A549 (cell line): ENCODE results near the gene FIBP. TPM values are rescaled to one million over a fixed set of nuclear protein-coding genes. Genes with fewer than 3 reads are reported as not detected.

Experiments
- ATAC-seq, 2 experiments: fragments of 200-7000 bp in 1 of 2; fragments of >200 bp in 1 of 2; cut with Nextera tagmentation in 1 of 2; cut with Tn5 transposase in 1 of 2; 3 replicates each; pipeline versions ENCODE4 v1.8.0 to v1.9.1; 2018 to 2020; ENCODE audit warnings: mild to moderate bottlenecking in 1 of 2, moderate library complexity in 1 of 2
- CTCF ChIA-PET: fragments of 300-600 bp; sonication (Branson Sonifier 250); formaldehyde crosslinking; extraction: SDS; loops from one replicate; lab custom pipeline; 2021; ENCODE audit warnings: antibody characterized with exemption, inconsistent platforms; lab: Yijun Ruan, JAX
- POLR2A ChIA-PET: fragments of 350-600 bp; formaldehyde crosslinking; extraction: SDS; loops from one replicate; lab custom pipeline; 2021; ENCODE audit warnings: antibody characterized with exemption, inconsistent platforms; lab: Yijun Ruan, JAX
- DNase-seq, 2 experiments: peaks; one replicate each; pipeline versions ENCODE4 v3.0.0 to v3.0.0-alpha.2; 2011 to 2016; ENCODE audit warnings: low read depth in 1 of 2, low spot score in 1 of 2
- FAIRE-seq: peaks from 2 replicates; lab custom pipeline; 2011; peaks lifted over from hg19 to GRCh38; lab: Jason Lieb, UNC
- H3K27ac ChIP-seq, 2 experiments: fragments of >200 bp; sonication (Bioruptor Twin); formaldehyde crosslinking; 3 replicates each; pipeline ENCODE4 v1.5.1; 2016 to 2017
- H3K4me1 ChIP-seq: fragments of >200 bp; sonication (Bioruptor Twin); formaldehyde crosslinking; 3 replicates; pipeline ENCODE4 v1.6.1; 2016
- H3K4me2 ChIP-seq: fragments of >200 bp; sonication (Bioruptor Twin); formaldehyde crosslinking; 3 replicates; pipeline ENCODE4 v1.6.1; 2016
- H3K4me3 ChIP-seq: fragments of >200 bp; sonication (Bioruptor Twin); formaldehyde crosslinking; 3 replicates; pipeline ENCODE4 v1.5.1; 2016
- H3K9me3 ChIP-seq: fragments of >200 bp; sonication (Bioruptor Twin); formaldehyde crosslinking; 3 replicates; pipeline ENCODE4 v1.6.1; 2016
- BHLHE40 ChIP-seq: IDR thresholded peaks from 2 replicates; pipeline ENCODE4 v1.6.1; 2012; ENCODE audit warnings: low read depth, low read length, inconsistent platforms
- CBX2 ChIP-seq: fragments of 200-600 bp; sonication (generic); IDR thresholded peaks from 2 replicates; pipeline ENCODE4 v1.6.1; 2016; ENCODE audit warnings: low read depth, mild to moderate bottlenecking, borderline replicate concordance
- CHD4 ChIP-seq: fragments of 200-600 bp; sonication (generic); IDR thresholded peaks from 2 replicates; pipeline ENCODE4 v1.6.1; 2016; ENCODE audit warnings: antibody characterized with exemption, mild to moderate bottlenecking, borderline replicate concordance
- EHF ChIP-seq: fragments of 250-450 bp; sonication (Bioruptor Pico); IDR thresholded peaks from 2 replicates; pipeline ENCODE4 v1.5.0; 2020; ENCODE audit warnings: mild to moderate bottlenecking
- ESRRA ChIP-seq: fragments of 150-350 bp; IDR thresholded peaks from 2 replicates; pipeline ENCODE4 v1.6.1; 2014; ENCODE audit warnings: mild to moderate bottlenecking, low read length, borderline replicate concordance
- FOSB ChIP-seq: fragments of 250-450 bp; sonication (Bioruptor Pico); IDR thresholded peaks from 2 replicates; pipeline ENCODE4 v1.5.0; 2020; ENCODE audit warnings: mild to moderate bottlenecking, moderate library complexity
- FOSL2 ChIP-seq, 2 experiments: fragments of 450-650 bp in 1 of 2; fragments of >200 bp in 1 of 2; sonication (Bioruptor Twin) in 1 of 2; formaldehyde crosslinking; IDR thresholded peaks; 2 replicates each; pipeline versions ENCODE4 v1.5.0 to v1.6.1; 2016 to 2020; ENCODE audit warnings: mild to moderate bottlenecking in 1 of 2, moderate library complexity in 1 of 2
- GATA3 ChIP-seq: IDR thresholded peaks from 2 replicates; pipeline ENCODE4 v1.6.1; 2012; ENCODE audit warnings: borderline replicate concordance
- HDAC2 ChIP-seq: fragments of 200-600 bp; sonication (generic); IDR thresholded peaks from 2 replicates; pipeline ENCODE4 v1.6.1; 2016
- HOXA7 ChIP-seq: fragments of 250-450 bp; sonication (Bioruptor Pico); IDR thresholded peaks from 2 replicates; pipeline ENCODE4 v1.5.0; 2020; ENCODE audit warnings: mild to moderate bottlenecking, moderate library complexity
- HOXB5 ChIP-seq: fragments of 250-450 bp; sonication (Bioruptor Pico); IDR thresholded peaks from 2 replicates; pipeline ENCODE4 v1.5.0; 2020; ENCODE audit warnings: mild to moderate bottlenecking, moderate library complexity
- KDM1A ChIP-seq: fragments of 200-600 bp; sonication (generic); IDR thresholded peaks from 2 replicates; pipeline ENCODE4 v1.6.1; 2016; ENCODE audit warnings: low read depth, mild to moderate bottlenecking
- KDM5A ChIP-seq: fragments of 200-600 bp; sonication (generic); IDR thresholded peaks from 2 replicates; pipeline ENCODE4 v1.6.1; 2016; ENCODE audit warnings: antibody characterized with exemption, mild to moderate bottlenecking
- MAFK ChIP-seq: fragments of 450-650 bp; IDR thresholded peaks from 2 replicates; pipeline ENCODE4 v1.6.1; 2014; ENCODE audit not compliant: partially characterized antibody
- NPAS2 ChIP-seq: fragments of 250-450 bp; sonication (Bioruptor Pico); IDR thresholded peaks from 2 replicates; pipeline ENCODE4 v1.8.0; 2022; ENCODE audit warnings: mild to moderate bottlenecking, moderate library complexity, borderline replicate concordance
- POLR2AphosphoS2 ChIP-seq: conservative IDR thresholded peaks from 2 replicates; pipeline ENCODE4 v1.6.1; 2012; ENCODE audit warnings: low read length, improper control_type of control experiment, inconsistent platforms
- RCOR1 ChIP-seq: fragments of 150-350 bp; IDR thresholded peaks from 2 replicates; pipeline ENCODE4 v1.6.1; 2014; ENCODE audit warnings: antibody characterized with exemption, low read length, low read depth
- SREBF2 ChIP-seq: fragments of 450-650 bp; IDR thresholded peaks from 2 replicates; pipeline ENCODE4 v1.6.1; 2014; ENCODE audit warnings: mild to moderate bottlenecking, moderate library complexity
- TFCP2L1 ChIP-seq: fragments of 250-450 bp; sonication (Bioruptor Pico); IDR thresholded peaks from 2 replicates; pipeline ENCODE4 v1.5.0; 2021; ENCODE audit warnings: mild to moderate bottlenecking
- ZNF302 ChIP-seq: fragments of 250-450 bp; sonication (Bioruptor Pico); IDR thresholded peaks from 2 replicates; pipeline ENCODE4 v1.9.0; 2021; ENCODE audit warnings: inconsistent platforms, mild to moderate bottlenecking, moderate library complexity
- WGBS: methylation state at CpG from one replicate; pipeline ENCODE4 v1.1.6; 2017; ENCODE audit errors: missing lambda C conversion rate; 5-methylcytosine and 5-hydroxymethylcytosine counted together
- polyA plus RNA-seq, 4 experiments: library from polyadenylated mRNA; depleted of rRNA in 3 of 4; stranded (reverse); fragments of >200 nt; fragmentation: RNase III in 1 of 4; extraction: RNeasy Plus Mini Kit Qiagen cat#74134 plus additional on column Dnase treatment in 1 of 4; gene quantifications; 2 replicates in 3 of 4; 3 replicates in 1 of 4; pipeline ENCODE4 v1.2.3, GENCODE V29; 2011 to 2017
- TF ChIP-seq, protein P1 (sequence below): fragments of >200 bp; sonication (Bioruptor Twin); formaldehyde crosslinking; IDR thresholded peaks from 3 replicates; pipeline ENCODE4 v1.5.1; 2016
- TF ChIP-seq, protein P2 (sequence below): fragments of 250-450 bp; sonication (Bioruptor Pico); IDR thresholded peaks from 2 replicates; pipeline ENCODE4 v1.5.0; 2021; ENCODE audit warnings: mild to moderate bottlenecking, moderate library complexity, borderline replicate concordance
- TF ChIP-seq, protein P3 (sequence below): fragments of 150-350 bp; IDR thresholded peaks from 2 replicates; pipeline ENCODE4 v1.6.1; 2014; ENCODE audit warnings: low read depth, mild to moderate bottlenecking, low read length
- TF ChIP-seq, protein P4 (sequence below): fragments of 450-650 bp; IDR thresholded peaks from 2 replicates; pipeline ENCODE4 v1.6.1; 2014; ENCODE audit warnings: antibody characterized with exemption

The FIBP gene
- polyA plus RNA-seq, 2 of the 4 experiments (the other 2 are of a cell fraction) = 60.4 to 72.2 TPM

DNA sequence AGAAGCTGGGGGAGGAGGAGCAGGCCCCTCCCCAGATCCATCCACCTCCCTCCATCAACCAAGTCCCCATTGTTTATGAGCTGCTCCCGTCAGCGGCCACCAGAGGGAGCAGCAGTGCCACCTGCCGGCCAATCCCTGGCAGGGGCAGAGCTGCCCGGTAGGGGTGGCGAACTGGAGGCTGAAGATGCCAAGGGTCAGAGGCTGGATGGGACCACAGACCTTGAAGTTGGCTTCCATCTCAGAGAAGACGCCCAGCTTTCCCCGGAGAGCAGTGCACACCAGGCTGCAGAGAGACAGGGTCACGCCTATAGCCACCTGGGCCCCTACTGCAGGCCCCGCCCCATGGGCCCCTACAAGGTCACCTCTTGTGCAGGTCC, 3.6 kb downstream of the FIBP start (continued):
- TF ChIP-seq, protein P1, sequence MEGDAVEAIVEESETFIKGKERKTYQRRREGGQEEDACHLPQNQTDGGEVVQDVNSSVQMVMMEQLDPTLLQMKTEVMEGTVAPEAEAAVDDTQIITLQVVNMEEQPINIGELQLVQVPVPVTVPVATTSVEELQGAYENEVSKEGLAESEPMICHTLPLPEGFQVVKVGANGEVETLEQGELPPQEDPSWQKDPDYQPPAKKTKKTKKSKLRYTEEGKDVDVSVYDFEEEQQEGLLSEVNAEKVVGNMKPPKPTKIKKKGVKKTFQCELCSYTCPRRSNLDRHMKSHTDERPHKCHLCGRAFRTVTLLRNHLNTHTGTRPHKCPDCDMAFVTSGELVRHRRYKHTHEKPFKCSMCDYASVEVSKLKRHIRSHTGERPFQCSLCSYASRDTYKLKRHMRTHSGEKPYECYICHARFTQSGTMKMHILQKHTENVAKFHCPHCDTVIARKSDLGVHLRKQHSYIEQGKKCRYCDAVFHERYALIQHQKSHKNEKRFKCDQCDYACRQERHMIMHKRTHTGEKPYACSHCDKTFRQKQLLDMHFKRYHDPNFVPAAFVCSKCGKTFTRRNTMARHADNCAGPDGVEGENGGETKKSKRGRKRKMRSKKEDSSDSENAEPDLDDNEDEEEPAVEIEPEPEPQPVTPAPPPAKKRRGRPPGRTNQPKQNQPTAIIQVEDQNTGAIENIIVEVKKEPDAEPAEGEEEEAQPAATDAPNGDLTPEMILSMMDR = peak; percentile 97
- TF ChIP-seq, all 56 proteins: peak for 5

GRCh38 chr11:65883786-65884715, 4.2 kb downstream of the FIBP start:
- ATAC-seq (no peak), FAIRE-seq (no peak)
- ChIA-PET CTCF (interaction anchor here (0.6 to 20.5 kb wide), 62 partner anchors 6 to 368 kb away, joined by 3 to 618 read pairs (median 5); partner anchors contain the start of genes BANF1, C11orf68, CFL1 and CTSW), POLR2A (interaction anchor here (1.1 to 1.6 kb wide), 5 partner anchors 12 to 172 kb away, joined by 3 to 9 read pairs (median 4); partner anchors contain the start of gene FOSL1)
- H3K4me1 ChIP-seq = peaks cover 18% of the 10 kb centered on the region
- TF ChIP-seq, protein P2, sequence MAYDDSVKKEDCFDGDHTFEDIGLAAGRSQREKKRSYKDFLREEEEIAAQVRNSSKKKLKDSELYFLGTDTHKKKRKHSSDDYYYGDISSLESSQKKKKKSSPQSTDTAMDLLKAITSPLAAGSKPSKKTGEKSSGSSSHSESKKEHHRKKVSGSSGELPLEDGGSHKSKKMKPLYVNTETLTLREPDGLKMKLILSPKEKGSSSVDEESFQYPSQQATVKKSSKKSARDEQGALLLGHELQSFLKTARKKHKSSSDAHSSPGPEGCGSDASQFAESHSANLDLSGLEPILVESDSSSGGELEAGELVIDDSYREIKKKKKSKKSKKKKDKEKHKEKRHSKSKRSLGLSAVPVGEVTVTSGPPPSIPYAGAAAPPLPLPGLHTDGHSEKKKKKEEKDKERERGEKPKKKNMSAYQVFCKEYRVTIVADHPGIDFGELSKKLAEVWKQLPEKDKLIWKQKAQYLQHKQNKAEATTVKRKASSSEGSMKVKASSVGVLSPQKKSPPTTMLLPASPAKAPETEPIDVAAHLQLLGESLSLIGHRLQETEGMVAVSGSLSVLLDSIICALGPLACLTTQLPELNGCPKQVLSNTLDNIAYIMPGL = no peak
- TF ChIP-seq, protein P3, sequence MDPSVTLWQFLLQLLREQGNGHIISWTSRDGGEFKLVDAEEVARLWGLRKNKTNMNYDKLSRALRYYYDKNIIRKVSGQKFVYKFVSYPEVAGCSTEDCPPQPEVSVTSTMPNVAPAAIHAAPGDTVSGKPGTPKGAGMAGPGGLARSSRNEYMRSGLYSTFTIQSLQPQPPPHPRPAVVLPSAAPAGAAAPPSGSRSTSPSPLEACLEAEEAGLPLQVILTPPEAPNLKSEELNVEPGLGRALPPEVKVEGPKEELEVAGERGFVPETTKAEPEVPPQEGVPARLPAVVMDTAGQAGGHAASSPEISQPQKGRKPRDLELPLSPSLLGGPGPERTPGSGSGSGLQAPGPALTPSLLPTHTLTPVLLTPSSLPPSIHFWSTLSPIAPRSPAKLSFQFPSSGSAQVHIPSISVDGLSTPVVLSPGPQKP = no peak
- TF ChIP-seq SREBF2 (no peak), ESRRA (no peak), HOXA7 (no peak), CBX2 (no peak), KDM1A (no peak), POLR2AphosphoS2 (no peak), HOXB5 (CRISPR knock-in tag) (no peak), ZNF302 (CRISPR knock-in tag) (no peak), BHLHE40 (no peak), KDM5A (no peak), TFCP2L1 (CRISPR knock-in tag) (no peak), GATA3 (no peak)
- TF ChIP-seq, all 56 proteins: peak for 0
- no peak overlapping the region for H3K4me2 ChIP-seq
- no peak overlapping the region for H3K27ac ChIP-seq
- H3K9me3 ChIP-seq = no peaks in the 10 kb centered on the region
- H3K4me3 ChIP-seq = no peak overlapping the region
- no peak for DNase-seq
- 72% methylated on average over 26 of the region's 28 CpGs for WGBS

DNA sequence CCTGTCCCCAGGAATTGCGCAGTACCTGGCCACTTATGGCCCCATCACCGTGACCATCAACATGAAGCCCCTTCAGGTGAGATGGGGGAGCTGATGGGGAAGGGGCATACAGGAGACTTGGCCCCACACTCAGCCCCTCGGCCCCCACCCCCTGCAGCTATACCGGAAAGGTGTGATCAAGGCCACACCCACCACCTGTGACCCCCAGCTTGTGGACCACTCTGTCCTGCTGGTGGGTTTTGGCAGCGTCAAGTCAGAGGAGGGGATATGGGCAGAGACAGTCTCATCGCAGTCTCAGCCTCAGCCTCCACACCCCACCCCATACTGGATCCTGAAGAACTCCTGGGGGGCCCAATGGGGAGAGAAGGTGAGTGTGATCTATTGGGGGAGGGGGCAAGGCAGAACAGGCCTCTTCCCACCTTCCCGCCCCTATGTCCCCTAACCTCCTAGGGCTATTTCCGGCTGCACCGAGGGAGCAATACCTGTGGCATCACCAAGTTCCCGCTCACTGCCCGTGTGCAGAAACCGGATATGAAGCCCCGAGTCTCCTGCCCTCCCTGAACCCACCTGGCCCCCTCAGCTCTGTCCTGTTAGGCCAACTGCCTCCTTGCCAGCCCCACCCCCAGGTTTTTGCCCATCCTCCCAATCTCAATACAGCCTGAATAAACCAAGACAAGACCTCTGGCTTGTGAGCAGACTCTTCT, 5.1 kb downstream of the FIBP start:
- Histone ChIP-seq H3K4me1 (peaks cover 16% of the 10 kb centered on the region), H3K4me3 (no peak overlapping the region), H3K27ac (no peak overlapping the region), H3K9me3 (no peaks in the 10 kb centered on the region), H3K4me2 (no peak overlapping the region)
- DNase-seq = no peak
- TF ChIP-seq HDAC2 = no peak
- TF ChIP-seq FOSB (CRISPR knock-in tag) = no peak
- TF ChIP-seq, protein P4, sequence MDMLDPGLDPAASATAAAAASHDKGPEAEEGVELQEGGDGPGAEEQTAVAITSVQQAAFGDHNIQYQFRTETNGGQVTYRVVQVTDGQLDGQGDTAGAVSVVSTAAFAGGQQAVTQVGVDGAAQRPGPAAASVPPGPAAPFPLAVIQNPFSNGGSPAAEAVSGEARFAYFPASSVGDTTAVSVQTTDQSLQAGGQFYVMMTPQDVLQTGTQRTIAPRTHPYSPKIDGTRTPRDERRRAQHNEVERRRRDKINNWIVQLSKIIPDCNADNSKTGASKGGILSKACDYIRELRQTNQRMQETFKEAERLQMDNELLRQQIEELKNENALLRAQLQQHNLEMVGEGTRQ = no peak
- no peak for TF ChIP-seq HOXB5 (CRISPR knock-in tag)
- no peak for TF ChIP-seq EHF (CRISPR knock-in tag)
- TF ChIP-seq ZNF302 (CRISPR knock-in tag) = no peak
- no peak for TF ChIP-seq ESRRA
- no peak for TF ChIP-seq CHD4
- no peak for TF ChIP-seq RCOR1
- TF ChIP-seq NPAS2 = no peak
- TF ChIP-seq FOSL2 (IDR thresholded peaks at IDR 0.05) = no peak
- no peak for TF ChIP-seq FOSL2 (CRISPR knock-in tag; IDR thresholded peaks at IDR 0.05)
- no peak for TF ChIP-seq TFCP2L1 (CRISPR knock-in tag)
- TF ChIP-seq MAFK = no peak
- CTCF ChIA-PET = interaction anchor here (0.8 to 20.5 kb wide), 20 partner anchors 5 to 171 kb away, joined by 3 to 618 read pairs (median 22); partner anchors contain the start of genes C11orf68, CFL1, CTSW and DRAP1
- no peak for ATAC-seq
- POLR2A ChIA-PET = interaction anchor here (1.1 to 1.6 kb wide), 2 partner anchors 14 to 17 kb away, joined by 3 to 9 read pairs; partner anchors contain the start of gene FOSL1
- 91% methylated on average over 13 of the region's 13 CpGs for WGBS
- FAIRE-seq = no peak
